ENCODE measurements around the gene SLC66A1. TPM values are rescaled to one million over a fixed set of nuclear protein-coding genes. Genes with fewer than 3 reads are reported as not detected.
A peak's percentile ranks its signal among the peaks of the same experiment; 100 is the strongest.

SLC66A1 gene
- total RNA-seq, 6 experiments from 2014 or later, result 8.4 to 20.6 (median 11.2) TPM

DNA sequence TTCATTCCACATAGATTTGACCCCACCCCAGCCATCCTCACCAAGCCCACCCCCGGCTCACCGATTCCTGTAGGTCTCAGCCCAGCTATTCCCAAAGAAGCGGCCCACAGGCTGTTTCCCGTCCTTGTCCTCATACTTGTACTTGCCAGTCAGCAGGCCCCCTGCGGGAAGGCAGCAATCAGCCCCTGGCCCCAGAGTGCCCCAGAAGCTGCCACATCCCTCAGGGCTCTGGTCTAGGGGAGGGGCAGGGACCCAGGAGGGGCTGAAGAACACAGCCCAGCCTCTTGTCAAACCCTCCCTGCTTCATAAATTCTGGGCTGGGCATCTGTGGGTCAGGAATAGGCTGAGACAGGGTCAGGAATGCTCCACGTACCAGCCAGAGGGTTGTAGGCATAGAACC lies 5.2 kb upstream of the SLC66A1 start:
- intact Hi-C loops (cut with DNase I), result no loop called here
- Histone ChIP-seq H3K36me3 (peaks cover 7 to 48% (median 19%) of the 10 kb centered on the region in 4 donors), H3K4me3 (no peak overlapping the region), H3K27ac (no peak overlapping the region), H3K9me3 (no peaks in the 10 kb centered on the region), H3K27me3 (no peaks in the 10 kb centered on the region), H3K4me1 (peaks cover 0 to 8% (median 3%) of the 10 kb centered on the region in 4 donors)
- TF ChIP-seq, protein P1, sequence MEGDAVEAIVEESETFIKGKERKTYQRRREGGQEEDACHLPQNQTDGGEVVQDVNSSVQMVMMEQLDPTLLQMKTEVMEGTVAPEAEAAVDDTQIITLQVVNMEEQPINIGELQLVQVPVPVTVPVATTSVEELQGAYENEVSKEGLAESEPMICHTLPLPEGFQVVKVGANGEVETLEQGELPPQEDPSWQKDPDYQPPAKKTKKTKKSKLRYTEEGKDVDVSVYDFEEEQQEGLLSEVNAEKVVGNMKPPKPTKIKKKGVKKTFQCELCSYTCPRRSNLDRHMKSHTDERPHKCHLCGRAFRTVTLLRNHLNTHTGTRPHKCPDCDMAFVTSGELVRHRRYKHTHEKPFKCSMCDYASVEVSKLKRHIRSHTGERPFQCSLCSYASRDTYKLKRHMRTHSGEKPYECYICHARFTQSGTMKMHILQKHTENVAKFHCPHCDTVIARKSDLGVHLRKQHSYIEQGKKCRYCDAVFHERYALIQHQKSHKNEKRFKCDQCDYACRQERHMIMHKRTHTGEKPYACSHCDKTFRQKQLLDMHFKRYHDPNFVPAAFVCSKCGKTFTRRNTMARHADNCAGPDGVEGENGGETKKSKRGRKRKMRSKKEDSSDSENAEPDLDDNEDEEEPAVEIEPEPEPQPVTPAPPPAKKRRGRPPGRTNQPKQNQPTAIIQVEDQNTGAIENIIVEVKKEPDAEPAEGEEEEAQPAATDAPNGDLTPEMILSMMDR (IDR thresholded peaks at IDR 0.05), result no peak
- TF ChIP-seq POLR2A (IDR thresholded peaks at IDR 0.05), result no peak
- ATAC-seq, result no peak
- 98% methylated on average over 6 of the region's 6 CpGs for whole genome bisulfite sequencing (ENCODE audit: insufficient coverage, low coverage, low lambda C conversion rate, missing lambda C conversion rate)
- DNase-seq, result no peak

DNA sequence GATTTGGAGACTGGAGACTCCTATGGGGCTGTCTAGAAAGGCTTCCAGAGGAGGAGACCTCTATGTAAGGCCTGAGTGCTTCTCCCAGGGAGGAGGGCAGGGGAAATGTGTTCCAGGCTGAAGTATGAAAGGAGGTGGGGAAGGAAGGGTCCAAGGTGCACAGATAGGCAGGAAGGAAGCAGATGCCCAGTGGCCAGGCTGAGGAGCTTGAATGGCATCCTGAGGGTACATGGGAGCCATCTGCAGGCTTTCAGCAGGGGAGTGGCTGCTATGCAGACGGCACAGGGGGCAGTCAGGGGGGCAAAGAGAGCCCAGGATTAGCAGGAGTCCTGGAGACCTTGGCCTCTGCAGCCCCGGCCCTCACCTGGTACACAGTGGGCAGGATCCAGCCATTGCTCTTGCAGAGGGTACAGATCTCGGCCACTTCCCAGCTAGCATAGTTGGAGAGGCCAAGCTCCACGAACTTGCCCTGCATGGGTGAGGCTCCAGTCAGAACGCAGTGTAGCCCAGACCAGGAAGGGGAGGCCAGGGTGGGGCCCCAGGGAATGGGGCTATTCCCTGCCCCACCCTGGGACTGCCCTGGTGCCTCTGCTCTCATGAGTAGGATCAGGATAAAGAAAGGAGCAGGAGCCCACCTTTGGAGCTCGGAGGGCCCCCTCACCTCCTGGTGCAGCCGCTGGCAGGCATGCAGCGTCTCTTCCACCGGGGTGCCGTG lies 4.2 kb upstream of the SLC66A1 start:
- no peak overlapping the region for H3K4me3 ChIP-seq
- no peak overlapping the region for H3K27ac ChIP-seq
- 100% methylated on average over 5 of the region's 10 CpGs for WGBS (ENCODE audit: insufficient coverage, low coverage, low lambda C conversion rate, missing lambda C conversion rate)
- intact Hi-C loops (cut with DNase I), result no loop called here
- no peaks in the 10 kb centered on the region for H3K9me3 ChIP-seq
- TF ChIP-seq POLR2A (IDR thresholded peaks at IDR 0.05), result no peak
- TF ChIP-seq, protein P1 (IDR thresholded peaks at IDR 0.05), result no peak
- ATAC-seq (no peak), DNase-seq (no peak)
- peaks cover 0 to 12% (median 4%) of the 10 kb centered on the region in 4 donors for H3K4me1 ChIP-seq
- no peaks in the 10 kb centered on the region for H3K27me3 ChIP-seq
- peaks cover 7 to 45% (median 19%) of the 10 kb centered on the region in 4 donors for H3K36me3 ChIP-seq

DNA sequence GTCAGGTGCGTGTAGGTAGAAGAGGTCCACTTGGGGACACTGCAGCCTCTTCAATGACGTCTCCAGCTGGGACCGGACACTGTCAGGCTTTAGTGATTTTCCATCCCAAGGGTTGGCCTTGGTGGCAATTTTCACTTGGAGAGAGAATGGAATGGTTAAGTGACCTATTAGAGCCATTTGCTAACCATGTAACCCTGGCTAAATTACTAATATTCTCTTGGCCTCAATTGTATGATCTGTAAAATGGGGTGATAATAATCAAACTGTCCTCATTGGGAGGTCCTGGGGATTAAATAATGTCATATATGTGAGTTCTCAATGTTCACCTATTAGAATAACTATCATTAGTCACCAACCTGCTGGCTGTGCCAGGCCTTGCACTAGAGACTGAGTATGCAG lies 3.6 kb upstream of the SLC66A1 start:
- Histone ChIP-seq H3K36me3 (peaks cover 2 to 41% (median 16%) of the 10 kb centered on the region in 4 donors), H3K4me1 (peaks cover 0 to 17% (median 7%) of the 10 kb centered on the region in 4 donors), H3K27me3 (no peaks in the 10 kb centered on the region), H3K4me3 (no peak overlapping the region), H3K27ac (no peak overlapping the region), H3K9me3 (no peaks in the 10 kb centered on the region)
- intact Hi-C loops (cut with DNase I), result no loop called here
- WGBS (ENCODE audit: insufficient coverage, low coverage, low lambda C conversion rate, missing lambda C conversion rate), result 100% methylated on average over 1 of the region's 3 CpGs
- no peak for ATAC-seq
- DNase-seq, result peak in 1 of 3 donors; percentile 36
- TF ChIP-seq, protein P1 (IDR thresholded peaks at IDR 0.05), result no peak
- TF ChIP-seq POLR2A (IDR thresholded peaks at IDR 0.05), result no peak

DNA sequence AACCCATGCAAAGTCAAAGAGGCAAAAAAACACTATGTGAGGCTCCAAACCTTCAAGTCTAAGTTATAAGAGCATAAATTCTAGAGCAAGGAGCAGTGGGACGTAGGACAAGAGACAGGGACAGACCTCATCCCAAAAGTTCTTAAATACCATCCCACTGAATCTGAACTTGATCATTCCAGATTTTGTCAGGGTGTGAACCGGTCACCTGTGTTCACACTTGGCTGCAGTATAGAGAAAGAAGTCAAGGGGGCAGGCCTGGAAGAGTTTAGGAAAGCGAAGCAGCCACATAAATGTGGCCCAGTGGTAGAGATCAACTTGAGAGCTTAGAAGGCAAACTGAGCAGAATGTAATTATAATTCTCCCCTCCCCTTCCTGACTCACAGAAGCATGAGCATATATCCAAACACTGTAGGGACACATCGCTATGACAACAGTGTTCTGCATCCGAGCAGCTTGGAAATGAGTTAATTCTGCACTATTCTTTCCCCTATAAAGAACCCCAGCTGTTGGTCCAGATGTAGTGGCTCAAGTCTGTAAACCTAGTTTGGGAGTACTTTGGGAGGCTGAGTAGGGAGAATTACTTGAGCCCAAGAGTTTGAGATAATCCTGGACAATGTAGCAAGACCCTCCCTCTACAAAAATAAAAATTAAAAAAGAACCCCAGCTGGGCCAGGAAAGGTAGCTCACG lies 2.9 kb upstream of the SLC66A1 start:
- Histone ChIP-seq H3K4me3 (no peak overlapping the region), H3K36me3 (peaks cover 0 to 34% (median 14%) of the 10 kb centered on the region in 4 donors), H3K4me1 (peaks cover 0 to 18% (median 7%) of the 10 kb centered on the region in 4 donors), H3K27ac (no peak overlapping the region), H3K9me3 (no peaks in the 10 kb centered on the region), H3K27me3 (no peaks in the 10 kb centered on the region)
- intact Hi-C loops (cut with DNase I), result no loop called here
- DNase-seq (no peak), ATAC-seq (no peak)
- TF ChIP-seq POLR2A (IDR thresholded peaks at IDR 0.05), result no peak
- TF ChIP-seq, protein P1 (IDR thresholded peaks at IDR 0.05), result no peak
- WGBS (ENCODE audit: insufficient coverage, low coverage, low lambda C conversion rate, missing lambda C conversion rate), result 78% methylated on average over 5 of the region's 6 CpGs
